ENCODE measurements around the gene GNAT3.

GNAT3 gene

GRCh38 chr7:80458822-80459725 lies 52.8 kb downstream of the GNAT3 start:
- no peak overlapping the region for H3K27ac ChIP-seq
- CTCF ChIA-PET, result interaction anchor here (1.1 kb wide), 1 partner anchor 11 kb away, joined by 3 read pairs; no protein-coding TSS in a partner anchor
- POLR2A ChIA-PET (ENCODE audit: low non-redundant PET), result no interaction called here
- TF ChIP-seq CTCF (conservative IDR thresholded peaks at IDR 0.05; ENCODE audit: low read depth), result no peak
- DNase-seq (ENCODE audit: low spot score), result no peak

- TF ChIP-seq CTCF (conservative IDR thresholded peaks at IDR 0.05; ENCODE audit: low read depth), result peak; percentile 81
- POLR2A ChIA-PET (ENCODE audit: low non-redundant PET), result no interaction called here
- no peak overlapping the region for H3K27ac ChIP-seq
- CTCF ChIA-PET, result interaction anchor here (0.6 kb wide), 2 partner anchors 15 to 274 kb away, joined by 3 read pairs; no protein-coding TSS in a partner anchor
- peak; percentile 17 for DNase-seq (ENCODE audit: low spot score)
These were observed 58.0 kb downstream of the GNAT3 start for GRCh38 chr7:80453699-80454340.

- no peak overlapping the region for H3K27ac ChIP-seq
- DNase-seq (ENCODE audit: low spot score), result no peak
- CTCF ChIA-PET, result no interaction called here
- POLR2A ChIA-PET (ENCODE audit: low non-redundant PET), result no interaction called here
- no peak for TF ChIP-seq CTCF (conservative IDR thresholded peaks at IDR 0.05; ENCODE audit: low read depth)
These were observed 61.1 kb downstream of the GNAT3 start for GRCh38 chr7:80450621-80451308.

- DNase-seq (ENCODE audit: low spot score), result no peak
- ChIA-PET CTCF (no interaction called here), POLR2A (ENCODE audit: low non-redundant PET) (no interaction called here)
- no peak for TF ChIP-seq CTCF (conservative IDR thresholded peaks at IDR 0.05; ENCODE audit: low read depth)
- no peak overlapping the region for H3K27ac ChIP-seq
These were observed 62.0 kb downstream of the GNAT3 start for GRCh38 chr7:80449836-80450235.

- ChIA-PET POLR2A (ENCODE audit: low non-redundant PET) (no interaction called here), CTCF (interaction anchor here (0.6 to 1.1 kb wide), 4 partner anchors 11 to 1014 kb away, joined by 3 to 4 read pairs (median 3); no protein-coding TSS in a partner anchor)
- no peak for DNase-seq (ENCODE audit: low spot score)
These were observed 66.5 kb downstream of the GNAT3 start for GRCh38 chr7:80445351-80445750.

More at GRCh38 chr7:80445351-80445750, 66.5 kb downstream of the GNAT3 start:
- no peak for TF ChIP-seq CTCF (conservative IDR thresholded peaks at IDR 0.05; ENCODE audit: low read depth)
- H3K27ac ChIP-seq, result no peak overlapping the region
